HG02642 (cell line): ENCODE measurements around the gene MLXIP.

Source experiments
- ATAC-seq: cut with Tn5 transposase; IDR thresholded peaks from one replicate; pipeline ENCODE4 v1.9.1; 2021; ENCODE audit warnings: mild to moderate bottlenecking; ENCODE audit not compliant: unreplicated experiment, poor library complexity

The MLXIP gene

DNA sequence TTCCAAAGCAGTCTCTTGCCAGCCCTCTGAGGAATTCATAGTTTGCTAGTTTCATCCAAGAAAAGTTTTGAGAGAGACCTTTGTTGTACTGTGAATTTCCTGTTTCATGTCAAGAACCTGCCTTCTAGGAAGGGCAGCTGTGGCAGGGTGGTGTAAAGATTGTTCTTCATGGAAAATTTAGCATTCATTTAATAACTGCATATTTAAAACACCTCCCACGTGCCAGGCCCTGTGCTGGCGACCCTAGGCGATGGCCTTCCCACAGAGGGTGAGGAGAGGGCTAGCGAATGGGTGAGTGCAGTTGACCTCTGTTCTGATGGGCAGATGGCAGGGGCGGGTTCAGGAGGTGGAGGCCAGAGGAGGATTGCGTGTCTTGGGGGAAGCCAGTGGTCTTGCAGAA is 43.2 kb downstream of the MLXIP start:
- no peak for ATAC-seq

GRCh38 chr12:122123051-122123760 is 44.6 kb downstream of the MLXIP start:
- ATAC-seq: no peak

DNA sequence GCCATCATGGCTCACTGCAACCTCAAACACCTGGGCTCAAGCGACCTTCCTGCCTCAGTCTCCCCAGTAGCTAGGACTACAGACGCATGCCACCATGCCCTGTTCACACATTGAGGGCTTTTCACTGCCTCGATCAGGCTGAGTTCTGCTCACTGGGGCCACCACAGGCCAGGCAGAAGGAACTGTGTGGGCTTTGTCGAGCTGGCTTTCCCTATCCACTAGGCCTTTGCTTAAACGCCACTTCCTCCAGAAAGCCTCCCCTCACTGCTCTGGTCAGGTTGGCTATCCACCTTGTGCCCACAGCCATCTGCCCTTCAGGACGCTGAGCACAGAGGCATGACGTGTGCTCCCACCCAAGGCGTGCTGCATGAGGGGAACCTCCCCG is 45.2 kb downstream of the MLXIP start:
- no peak for ATAC-seq

DNA sequence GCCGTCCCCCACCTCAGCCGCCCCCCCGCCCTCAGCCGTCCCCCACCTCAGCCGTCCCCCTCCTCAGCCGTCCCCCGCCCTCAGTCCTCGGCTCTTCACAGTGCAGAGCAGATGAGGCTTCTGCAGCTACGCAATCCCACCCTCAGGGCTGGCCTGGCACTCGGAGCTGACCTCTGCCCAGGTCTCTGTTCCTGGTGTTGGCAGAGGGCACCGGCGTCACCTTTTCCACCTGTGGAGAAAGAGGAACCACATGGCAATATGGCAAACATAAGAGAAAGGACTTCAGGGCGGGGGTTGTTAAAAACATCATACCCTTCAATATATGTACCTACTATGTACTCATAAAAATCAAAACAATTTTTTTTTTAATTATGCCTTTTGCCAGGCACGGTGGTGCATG is 45.8 kb downstream of the MLXIP start:
- no peak for ATAC-seq

- no peak for ATAC-seq
Measured at GRCh38 chr12:122125452-122126341, 47.1 kb downstream of the MLXIP start.

- ATAC-seq: no peak
Measured at GRCh38 chr12:122126342-122126635, 47.7 kb downstream of the MLXIP start.

- no peak for ATAC-seq
Measured at GRCh38 chr12:122126713-122127597, 48.4 kb downstream of the MLXIP start.

DNA sequence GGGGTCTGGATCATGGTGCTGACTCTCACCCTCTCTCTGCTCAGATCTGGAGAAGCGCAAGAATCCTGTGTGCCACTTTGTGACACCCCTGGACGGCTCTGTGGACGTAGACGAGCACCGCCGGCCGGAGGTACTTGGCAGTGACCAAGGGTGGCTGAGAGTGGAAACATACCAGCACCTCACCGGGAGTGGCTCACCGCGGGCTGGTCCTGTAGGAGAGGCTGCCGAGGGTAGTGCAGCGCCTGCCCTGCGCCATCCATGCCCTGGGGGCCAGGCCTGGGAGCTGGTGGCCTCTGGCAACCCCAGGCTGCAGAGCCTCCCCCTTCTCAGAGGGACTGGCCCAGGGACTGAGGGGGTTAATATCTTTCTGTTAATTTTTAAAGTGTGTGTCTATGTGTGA is 49.3 kb downstream of the MLXIP start:
- ATAC-seq: no peak

- ATAC-seq: no peak
Measured at GRCh38 chr12:122128481-122128880, 49.9 kb downstream of the MLXIP start.

- no peak for ATAC-seq
Measured at GRCh38 chr12:122129131-122129530, 50.6 kb downstream of the MLXIP start.

DNA sequence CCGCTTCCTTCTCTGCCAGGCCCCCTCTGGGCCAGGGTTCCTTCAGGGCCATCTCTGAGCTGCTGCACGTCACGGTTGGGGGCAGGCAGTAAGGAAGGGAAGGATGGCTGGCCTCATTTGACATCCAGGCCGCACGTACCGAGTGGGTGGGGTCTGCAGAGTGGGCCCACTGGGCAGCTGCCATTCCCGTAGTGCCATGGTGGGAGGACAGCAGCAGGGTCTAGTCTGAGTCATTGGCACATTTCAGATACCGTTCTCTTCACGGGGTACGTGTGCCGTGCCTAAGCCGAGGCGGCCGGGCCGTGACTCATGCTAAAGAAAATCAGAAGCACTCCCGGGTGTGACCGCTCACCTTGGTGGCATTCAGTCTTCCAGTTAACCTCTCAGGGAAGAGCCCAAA is 51.6 kb downstream of the MLXIP start:
- ATAC-seq: no peak

DNA sequence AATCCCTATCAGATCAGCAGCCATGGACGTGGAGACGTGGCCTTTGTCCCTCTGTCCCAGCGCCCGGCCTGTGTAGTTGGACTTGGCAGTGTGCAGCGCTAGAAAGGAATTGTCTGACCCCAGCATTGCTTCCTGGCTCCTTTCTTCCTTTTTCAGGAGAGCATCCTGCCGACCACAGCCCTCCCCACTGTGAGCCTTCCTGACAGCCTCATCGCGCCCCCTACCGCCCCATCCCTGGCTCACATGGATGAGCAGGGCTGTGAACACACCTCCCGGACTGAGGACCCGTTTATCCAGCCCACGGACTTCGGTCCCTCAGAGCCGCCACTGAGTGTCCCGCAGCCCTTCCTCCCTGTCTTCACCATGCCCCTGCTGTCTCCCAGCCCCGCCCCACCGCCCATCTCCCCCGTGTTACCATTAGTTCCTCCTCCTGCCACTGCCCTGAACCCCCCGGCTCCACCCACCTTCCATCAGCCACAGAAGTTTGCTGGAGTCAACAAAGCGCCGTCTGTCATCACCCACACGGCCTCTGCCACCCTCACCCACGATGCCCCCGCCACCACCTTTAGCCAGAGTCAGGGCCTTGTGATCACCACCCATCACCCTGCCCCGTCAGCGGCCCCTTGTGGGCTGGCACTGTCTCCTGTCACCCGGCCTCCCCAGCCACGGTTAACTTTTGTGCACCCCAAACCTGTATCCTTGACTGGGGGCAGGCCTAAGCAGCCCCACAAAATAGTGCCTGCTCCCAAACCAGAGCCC is 54.8 kb downstream of the MLXIP start:
- ATAC-seq: no peak

DNA sequence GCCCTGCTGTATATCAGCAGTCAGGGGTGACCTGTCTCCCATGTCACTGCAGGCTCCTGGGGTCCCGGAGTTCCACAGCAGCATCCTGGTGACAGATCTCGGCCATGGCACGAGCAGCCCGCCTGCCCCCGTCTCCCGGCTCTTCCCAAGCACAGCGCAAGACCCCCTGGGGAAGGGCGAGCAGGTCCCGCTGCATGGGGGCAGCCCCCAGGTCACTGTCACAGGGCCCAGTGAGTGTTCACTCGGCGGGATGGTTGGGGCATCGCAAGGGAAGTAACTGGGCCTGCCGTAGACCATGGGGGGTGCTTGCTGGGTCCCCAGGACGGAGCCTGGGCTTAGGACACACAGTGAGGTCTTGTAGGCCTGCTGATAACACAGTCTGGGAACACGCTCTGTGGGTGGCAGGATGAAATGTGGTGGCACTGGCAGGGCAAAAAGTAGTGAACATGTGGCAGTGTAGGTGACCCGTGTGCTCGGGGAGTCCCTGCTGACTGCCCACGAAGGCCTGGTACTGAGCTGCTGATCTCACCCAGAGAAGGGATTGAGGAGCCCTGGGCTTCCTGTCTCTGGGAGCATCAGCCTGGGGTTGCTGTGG is 57.0 kb downstream of the MLXIP start:
- no peak for ATAC-seq

DNA sequence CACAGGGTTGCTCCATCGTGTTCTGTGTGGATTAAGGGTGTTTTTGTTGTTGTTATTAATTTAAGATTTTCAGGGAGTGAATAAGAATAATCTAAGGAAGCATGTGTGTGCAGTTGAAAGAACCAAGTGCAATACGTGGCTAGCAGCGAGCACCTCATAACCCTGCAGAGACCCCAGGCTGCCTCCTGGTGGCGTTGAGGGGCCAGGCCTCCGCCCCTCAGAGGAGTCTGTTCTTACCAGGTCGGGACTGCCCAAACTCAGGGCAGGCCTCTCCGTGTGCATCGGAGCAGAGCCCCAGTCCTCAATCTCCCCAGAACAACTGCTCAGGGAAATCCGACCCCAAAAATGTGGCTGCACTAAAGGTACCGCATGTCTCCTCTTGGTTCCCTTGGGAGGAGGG is 58.7 kb downstream of the MLXIP start:
- no peak for ATAC-seq

GRCh38 chr12:122137681-122138080 is 59.1 kb downstream of the MLXIP start:
- ATAC-seq: no peak

DNA sequence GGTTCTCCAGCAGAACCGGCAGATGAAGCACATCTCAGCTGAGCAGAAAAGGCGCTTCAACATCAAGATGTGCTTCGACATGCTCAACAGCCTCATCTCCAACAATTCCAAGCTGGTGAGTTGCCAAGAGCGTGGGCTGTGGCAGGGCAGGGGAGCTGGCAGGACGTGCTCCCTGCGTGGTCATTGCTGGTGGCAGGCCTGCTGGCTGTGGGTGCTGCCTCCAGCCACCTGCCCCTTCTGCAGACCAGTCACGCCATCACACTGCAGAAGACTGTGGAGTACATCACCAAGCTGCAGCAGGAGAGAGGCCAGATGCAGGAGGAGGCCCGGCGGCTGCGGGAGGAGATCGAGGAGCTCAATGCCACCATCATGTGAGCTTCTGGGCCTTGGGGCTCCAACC is 59.6 kb downstream of the MLXIP start:
- no peak for ATAC-seq

DNA sequence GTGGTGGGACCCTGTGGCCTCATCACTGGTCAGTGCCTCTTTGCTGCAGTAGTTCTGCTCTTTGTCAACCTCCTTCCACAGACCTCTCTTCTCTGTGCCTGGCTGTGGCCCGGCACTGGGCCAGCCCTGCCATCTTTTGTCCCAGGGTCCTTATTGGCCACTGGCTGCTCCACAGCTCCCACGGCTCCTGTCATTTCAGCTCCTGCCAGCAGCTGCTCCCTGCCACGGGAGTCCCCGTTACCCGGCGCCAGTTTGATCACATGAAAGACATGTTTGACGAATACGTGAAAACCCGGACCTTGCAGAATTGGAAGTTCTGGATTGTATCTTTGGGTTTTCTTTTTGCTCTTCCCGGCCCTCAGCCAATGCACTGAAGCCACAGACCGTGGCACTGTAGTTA is 60.1 kb downstream of the MLXIP start:
- ATAC-seq: no peak

GRCh38 chr12:122139266-122139665 is 60.7 kb downstream of the MLXIP start:
- no peak for ATAC-seq

- ATAC-seq: no peak
Measured at GRCh38 chr12:122139941-122140340, 61.4 kb downstream of the MLXIP start.
